ENCODE measurements around the gene ACSF3.
A peak's percentile ranks its signal among the peaks of the same experiment; 100 is the strongest.
"Not testable (repeated sequence)": the region's sequence is repeated elsewhere in the genome, so short reads cannot be mapped to it uniquely, and the experiment has no call there.

Gene ACSF3

DNA sequence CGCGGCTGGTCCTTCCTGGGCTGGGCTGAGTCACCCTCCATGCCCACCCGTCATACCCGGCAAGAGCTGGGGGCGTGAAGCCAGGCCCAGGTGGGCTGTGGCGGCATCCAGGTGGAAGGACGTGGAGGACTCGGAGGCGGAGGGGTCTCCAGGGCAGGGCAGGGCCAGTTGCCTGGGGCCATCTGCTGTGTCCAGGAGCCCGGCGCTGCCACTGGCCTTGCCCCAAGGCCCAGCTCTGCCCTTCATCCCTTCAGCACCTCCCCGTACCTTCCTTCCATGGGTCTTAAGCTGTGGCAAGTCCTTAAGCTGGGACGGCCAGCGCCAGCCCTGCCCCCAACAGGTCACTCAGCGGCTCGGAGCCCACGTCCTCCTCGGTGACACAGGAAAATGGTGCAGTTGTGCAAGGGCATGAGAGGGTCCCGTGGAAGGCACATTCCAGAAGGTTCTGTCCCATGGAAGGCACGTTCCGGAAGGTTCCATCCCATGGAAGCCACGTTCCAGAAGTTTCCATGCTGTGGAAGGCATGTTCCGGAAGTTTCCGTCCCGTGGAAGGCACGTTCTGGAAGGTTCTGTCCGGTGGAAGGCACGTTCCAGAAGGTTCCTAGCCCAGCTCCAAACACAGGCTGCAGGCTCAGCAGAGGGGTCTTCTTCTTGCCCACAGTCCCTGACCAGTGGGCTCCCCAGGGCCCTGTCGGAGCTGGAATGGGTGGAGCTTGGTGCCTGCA, 67.5 kb downstream of the ACSF3 start:
- no peaks in the 10 kb centered on the region for H3K9me3 Mint-ChIP-seq
- no peaks in the 10 kb centered on the region for H3K36me3 Mint-ChIP-seq (ENCODE audit: low read depth)
- DNase-seq (no peak), ATAC-seq (no peak)
- no peaks in the 10 kb centered on the region for H3K4me1 Mint-ChIP-seq
- no peaks in the 10 kb centered on the region for H3K27me3 Mint-ChIP-seq
- no peak overlapping the region for H3K27ac Mint-ChIP-seq
- H3K4me3 Mint-ChIP-seq, result no peak overlapping the region

DNA sequence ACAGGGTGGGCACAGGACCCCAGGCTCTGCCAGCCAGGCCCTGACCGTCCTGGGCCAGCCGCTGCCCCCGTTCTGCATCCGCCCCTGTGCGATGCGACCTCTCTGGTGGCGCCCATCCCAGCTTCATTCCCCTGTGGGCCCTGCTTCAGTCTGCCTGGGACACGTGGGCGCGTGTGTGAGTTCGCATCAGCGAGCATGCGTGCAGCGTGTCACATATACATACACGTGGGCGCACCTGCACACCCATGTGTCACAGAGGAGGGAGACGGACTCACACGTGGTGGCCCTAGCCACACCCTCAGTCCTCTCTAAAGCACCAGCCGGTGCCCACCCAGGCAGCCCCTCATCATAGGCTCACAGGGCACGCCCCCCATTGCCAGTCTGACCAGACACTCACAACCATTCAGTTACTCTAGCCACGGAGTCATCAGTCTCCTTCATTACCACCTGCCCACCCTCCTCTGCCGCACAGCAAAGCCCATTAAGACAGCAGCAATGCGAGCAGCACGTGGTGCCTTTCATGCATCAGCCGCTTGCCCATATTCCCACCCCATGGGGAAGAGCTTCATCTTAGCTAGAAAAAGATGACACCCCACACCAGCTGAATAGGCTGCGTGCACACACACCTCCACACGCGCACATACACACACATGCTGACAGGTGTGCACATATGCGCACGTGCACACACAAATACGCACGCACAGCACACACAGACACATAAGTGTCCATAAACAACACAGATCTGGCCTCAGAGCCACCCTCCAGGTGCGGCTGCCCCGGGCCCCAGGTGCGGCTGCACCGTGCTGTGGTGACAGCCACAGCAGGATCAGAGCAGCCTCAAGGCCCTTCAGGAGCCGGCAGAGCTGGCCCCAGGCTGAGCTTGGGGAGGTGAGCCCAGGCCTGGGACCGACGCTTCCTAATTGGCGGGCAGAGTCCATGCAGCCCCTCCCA, 68.4 kb downstream of the ACSF3 start:
- no peaks in the 10 kb centered on the region for H3K27me3 Mint-ChIP-seq
- no peak overlapping the region for H3K4me3 Mint-ChIP-seq
- DNase-seq, result no peak
- H3K4me1 Mint-ChIP-seq, result no peaks in the 10 kb centered on the region
- H3K27ac Mint-ChIP-seq, result no peak overlapping the region
- H3K9me3 Mint-ChIP-seq, result no peaks in the 10 kb centered on the region
- H3K36me3 Mint-ChIP-seq (ENCODE audit: low read depth), result no peaks in the 10 kb centered on the region
- ATAC-seq, result no peak

DNA sequence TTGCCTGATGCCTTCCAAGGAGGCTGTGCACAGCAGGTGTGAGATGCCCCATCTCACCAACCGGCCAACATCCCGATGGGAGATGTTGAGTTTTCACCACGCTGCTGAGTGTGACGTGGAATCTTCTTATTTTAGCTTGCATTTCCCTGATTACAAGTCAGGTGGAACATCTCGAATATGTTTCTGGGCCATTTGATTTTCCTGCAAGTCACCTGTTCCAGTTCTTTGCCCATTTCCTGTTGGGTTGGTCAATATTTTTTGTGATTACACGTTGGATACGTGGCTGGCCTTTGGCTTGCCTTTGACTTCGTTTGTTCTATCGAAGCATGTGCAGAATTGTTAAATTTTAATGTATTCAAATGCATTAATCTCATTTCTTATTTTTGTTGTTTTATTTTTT, 69.6 kb downstream of the ACSF3 start:
- H3K9me3 Mint-ChIP-seq, result no peaks in the 10 kb centered on the region
- no peak for ATAC-seq
- no peak overlapping the region for H3K4me3 Mint-ChIP-seq
- H3K36me3 Mint-ChIP-seq (ENCODE audit: low read depth), result no peaks in the 10 kb centered on the region
- DNase-seq, result no peak
- no peak overlapping the region for H3K27ac Mint-ChIP-seq
- H3K27me3 Mint-ChIP-seq, result no peaks in the 10 kb centered on the region
- H3K4me1 Mint-ChIP-seq, result no peaks in the 10 kb centered on the region

DNA sequence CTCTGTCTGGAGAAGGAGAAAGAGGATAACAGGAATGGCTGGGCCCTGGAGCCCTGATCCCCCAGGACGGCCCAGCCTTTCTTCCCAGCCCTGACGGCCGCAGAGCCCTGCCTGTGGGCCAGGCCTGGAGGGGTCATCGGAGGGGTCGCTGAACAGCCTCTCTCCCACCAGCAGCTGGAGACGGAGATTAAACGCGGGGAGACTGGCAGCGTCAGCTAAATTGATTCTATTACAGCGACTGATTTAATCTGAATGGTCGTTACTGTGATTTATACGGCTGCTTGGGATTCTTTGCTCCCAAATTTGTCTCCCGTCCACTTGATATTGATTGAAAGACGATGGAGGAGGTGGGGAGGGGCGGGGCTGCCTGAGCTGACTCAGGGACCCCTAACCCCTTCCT, 70.8 kb downstream of the ACSF3 start:
- H3K9me3 Mint-ChIP-seq, result no peaks in the 10 kb centered on the region
- H3K4me1 Mint-ChIP-seq, result no peaks in the 10 kb centered on the region
- no peak overlapping the region for H3K27ac Mint-ChIP-seq
- no peak overlapping the region for H3K4me3 Mint-ChIP-seq
- DNase-seq (no peak), ATAC-seq (no peak)
- H3K36me3 Mint-ChIP-seq (ENCODE audit: low read depth), result no peaks in the 10 kb centered on the region
- no peaks in the 10 kb centered on the region for H3K27me3 Mint-ChIP-seq

DNA sequence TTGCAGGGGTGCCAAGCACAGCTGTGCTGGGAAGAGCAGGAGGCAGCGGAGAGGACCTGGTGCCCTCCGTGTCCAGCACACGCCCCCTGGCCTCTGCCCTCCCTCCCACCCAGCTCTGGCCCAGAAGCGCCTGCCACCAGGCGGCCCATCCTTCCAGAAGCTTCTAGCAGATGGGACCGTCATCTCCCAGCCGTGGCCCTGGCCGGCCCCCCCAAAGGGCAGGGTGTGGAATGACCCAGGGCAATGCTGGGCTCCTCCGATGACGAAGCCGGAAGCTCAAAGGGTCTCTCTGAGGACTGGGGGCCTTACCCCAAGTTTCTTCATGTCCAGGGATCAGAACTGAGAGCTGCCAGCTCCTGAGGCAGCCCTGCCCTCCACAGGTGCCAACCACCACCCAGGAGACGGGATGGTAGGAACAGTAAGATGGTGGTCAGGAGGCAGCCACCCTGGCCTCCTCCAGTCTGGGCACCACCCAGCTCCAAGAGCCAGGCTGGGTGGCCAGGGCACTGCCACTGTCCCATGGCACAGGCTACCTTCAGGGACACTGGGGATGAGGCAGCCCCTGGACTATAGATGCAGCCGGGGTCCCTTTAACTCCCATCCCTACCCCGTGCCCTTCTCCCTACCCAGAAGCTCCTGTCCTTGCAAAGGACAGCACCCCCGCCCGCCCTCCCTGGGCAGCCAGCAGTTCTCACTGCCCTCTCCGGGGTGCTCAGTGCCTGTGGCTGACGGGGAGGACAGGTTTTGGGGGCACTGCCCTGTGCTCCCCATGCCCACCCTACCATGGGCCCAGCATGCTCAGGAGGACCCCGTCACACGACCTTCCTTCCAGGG, 71.4 kb downstream of the ACSF3 start:
- Mint-ChIP-seq H3K36me3 (ENCODE audit: low read depth) (no peaks in the 10 kb centered on the region), H3K4me1 (no peaks in the 10 kb centered on the region), H3K9me3 (no peaks in the 10 kb centered on the region), H3K4me3 (no peak overlapping the region), H3K27me3 (no peaks in the 10 kb centered on the region), H3K27ac (no peak overlapping the region)
- DNase-seq, result no peak
- ATAC-seq, result no peak

DNA sequence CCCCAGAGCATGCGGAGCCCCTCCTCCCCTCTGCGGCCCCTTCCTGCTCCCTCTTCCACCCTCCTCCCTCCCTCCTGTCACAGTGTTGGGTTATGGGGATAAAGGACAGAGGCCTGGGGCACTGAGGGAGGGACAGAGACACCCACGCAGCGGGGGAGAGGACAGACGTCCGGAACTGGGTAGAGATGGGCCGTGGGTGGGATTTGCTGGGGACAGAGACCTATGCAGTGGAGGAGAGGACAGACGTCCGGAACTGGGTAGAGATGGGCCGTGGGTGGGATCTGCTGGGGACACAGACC, 72.0 kb downstream of the ACSF3 start:
- H3K27ac Mint-ChIP-seq; H3K4me3 Mint-ChIP-seq; H3K27me3 Mint-ChIP-seq; H3K4me1 Mint-ChIP-seq; H3K36me3 Mint-ChIP-seq (ENCODE audit: low read depth); DNase-seq; ATAC-seq; H3K9me3 Mint-ChIP-seq: not testable (repeated sequence)

DNA sequence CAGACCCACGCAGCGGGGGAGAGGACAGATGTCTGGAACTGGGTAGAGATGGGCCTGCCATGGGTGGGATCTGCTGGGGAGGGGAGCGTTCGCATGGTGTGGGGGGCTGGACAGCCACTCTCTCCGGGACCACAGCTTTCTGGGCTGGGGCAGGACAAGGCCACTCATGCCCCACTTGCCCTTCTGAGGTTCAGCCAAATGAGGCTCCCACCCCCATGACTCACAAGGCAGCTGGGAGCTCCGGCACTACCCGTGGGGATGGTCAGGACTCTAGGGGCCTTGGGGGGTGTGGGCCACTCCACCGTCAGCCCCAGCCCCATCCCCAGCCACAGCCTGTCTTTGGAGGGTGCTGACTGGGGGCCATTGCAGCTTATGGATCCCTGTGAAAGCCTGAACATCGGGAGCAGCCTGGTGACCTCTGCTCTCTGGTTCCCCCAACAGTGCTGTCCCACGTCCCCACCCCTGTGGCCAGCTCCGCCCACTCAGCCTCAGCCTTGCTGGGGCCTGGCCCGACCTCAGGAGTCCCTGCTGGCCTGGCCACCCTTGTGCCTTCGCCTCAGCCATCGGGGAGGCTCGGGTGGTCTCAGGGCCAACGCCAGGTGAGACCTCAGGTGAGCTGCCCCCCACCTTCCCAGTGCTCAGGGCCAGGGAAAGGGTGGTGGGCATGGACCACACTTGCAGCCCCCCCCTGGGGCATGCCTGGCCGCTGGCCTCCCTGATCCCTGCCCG, 73.2 kb downstream of the ACSF3 start:
- ATAC-seq (no peak), DNase-seq (no peak)
- Mint-ChIP-seq H3K27ac (no peak overlapping the region), H3K36me3 (ENCODE audit: low read depth) (no peaks in the 10 kb centered on the region), H3K4me3 (no peak overlapping the region), H3K9me3 (no peaks in the 10 kb centered on the region), H3K27me3 (peaks cover 2% of the 10 kb centered on the region), H3K4me1 (peaks cover 6% of the 10 kb centered on the region)

DNA sequence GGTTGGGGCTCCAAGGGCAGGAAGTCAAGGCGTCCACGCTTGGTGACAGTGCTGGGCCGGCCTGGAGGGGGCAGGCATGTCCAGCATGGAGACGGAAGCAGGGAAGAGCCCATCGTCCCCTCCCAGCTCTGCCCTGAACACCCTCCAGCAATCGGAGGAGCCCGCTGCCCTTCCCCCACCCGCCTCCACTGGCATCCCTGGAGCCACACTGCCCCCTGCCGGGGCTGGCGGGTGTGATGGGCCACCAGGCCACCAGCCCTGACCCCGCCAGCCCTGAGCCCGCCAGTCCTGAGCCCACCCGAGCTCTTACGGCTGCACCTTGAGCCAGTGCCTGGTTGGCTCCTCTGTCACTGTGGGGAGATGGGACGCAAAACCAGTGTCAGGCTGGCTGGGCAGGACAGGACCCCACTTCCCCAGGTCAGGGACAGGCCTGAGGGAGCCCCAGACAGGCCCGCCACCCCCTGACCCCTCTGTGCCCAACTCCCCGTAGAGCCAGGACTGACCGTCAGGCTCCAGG, 73.8 kb downstream of the ACSF3 start:
- Mint-ChIP-seq H3K27ac (no peak overlapping the region), H3K36me3 (ENCODE audit: low read depth) (no peaks in the 10 kb centered on the region), H3K9me3 (no peaks in the 10 kb centered on the region), H3K4me3 (no peak overlapping the region), H3K4me1 (peaks cover 6% of the 10 kb centered on the region), H3K27me3 (peaks cover 2% of the 10 kb centered on the region)
- DNase-seq (peak; percentile 94), ATAC-seq (peak; percentile 30)

DNA sequence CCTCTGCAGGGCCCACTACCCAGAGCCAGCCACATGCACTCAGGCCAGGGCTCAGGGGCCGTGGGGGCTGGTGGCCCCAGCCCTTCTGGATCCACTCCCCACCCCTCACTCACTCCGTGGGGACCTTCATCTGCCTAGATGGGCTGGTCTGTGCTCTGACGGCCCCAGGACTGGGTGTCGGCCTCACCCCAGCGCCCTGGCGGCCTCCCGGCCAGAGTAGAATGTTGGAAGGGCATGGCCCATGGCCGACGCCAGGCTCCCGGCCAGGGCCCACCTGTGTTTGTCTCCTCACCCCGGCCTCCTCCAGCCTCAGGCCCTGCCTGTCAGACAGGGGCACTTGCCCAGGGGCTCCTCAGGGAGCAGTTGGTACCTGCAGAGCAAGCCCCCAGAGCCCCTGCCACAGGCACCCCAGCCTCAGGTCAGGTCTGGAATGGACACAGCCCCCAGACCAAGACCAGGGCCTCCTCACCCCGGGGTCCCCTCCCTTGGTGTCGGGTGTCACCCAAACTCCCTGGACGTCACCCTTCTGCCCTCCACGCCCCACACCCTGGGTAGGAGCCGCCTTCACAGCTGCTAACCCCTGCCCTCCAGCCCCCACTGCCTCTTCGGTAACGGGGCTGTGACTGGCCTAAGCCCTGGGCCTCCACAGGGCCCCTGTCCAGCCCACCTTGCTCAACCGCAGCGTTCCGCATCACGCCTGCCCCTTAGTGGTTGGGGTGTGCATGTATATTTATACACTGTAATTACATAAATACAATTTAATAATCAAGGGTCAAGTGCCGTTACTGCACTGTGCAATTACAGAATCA, 74.9 kb downstream of the ACSF3 start:
- H3K4me3 Mint-ChIP-seq, result no peak overlapping the region
- peaks cover 6% of the 10 kb centered on the region for H3K4me1 Mint-ChIP-seq
- H3K27me3 Mint-ChIP-seq, result peaks cover 2% of the 10 kb centered on the region

DNA sequence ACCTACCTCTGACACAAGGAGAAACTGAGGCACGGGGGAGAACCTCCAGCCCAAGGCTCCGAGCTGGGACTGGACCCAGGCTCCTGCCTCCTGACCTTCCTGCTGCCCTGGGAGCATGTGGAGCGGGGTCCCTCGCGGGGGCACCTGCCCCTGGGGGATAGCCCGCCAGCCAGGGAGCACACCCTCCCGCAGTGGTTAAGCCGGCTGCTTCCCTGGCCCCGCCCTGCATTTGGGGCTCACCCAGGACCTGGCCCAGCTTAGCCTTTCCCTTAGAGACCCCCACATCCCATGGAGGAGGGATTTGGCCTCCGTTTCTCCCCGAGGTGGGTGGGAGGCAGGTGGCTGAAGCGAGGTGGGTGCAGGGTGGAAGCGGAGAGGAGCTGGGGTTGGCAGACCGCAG, 76.1 kb downstream of the ACSF3 start:
- H3K36me3 Mint-ChIP-seq (ENCODE audit: low read depth), result no peaks in the 10 kb centered on the region

More for the DNA sequence above, 74.9 kb downstream of the ACSF3 start:
- DNase-seq, result no peak
- Mint-ChIP-seq H3K36me3 (ENCODE audit: low read depth) (no peaks in the 10 kb centered on the region), H3K27ac (no peak overlapping the region), H3K9me3 (no peaks in the 10 kb centered on the region)
- no peak for ATAC-seq

DNA sequence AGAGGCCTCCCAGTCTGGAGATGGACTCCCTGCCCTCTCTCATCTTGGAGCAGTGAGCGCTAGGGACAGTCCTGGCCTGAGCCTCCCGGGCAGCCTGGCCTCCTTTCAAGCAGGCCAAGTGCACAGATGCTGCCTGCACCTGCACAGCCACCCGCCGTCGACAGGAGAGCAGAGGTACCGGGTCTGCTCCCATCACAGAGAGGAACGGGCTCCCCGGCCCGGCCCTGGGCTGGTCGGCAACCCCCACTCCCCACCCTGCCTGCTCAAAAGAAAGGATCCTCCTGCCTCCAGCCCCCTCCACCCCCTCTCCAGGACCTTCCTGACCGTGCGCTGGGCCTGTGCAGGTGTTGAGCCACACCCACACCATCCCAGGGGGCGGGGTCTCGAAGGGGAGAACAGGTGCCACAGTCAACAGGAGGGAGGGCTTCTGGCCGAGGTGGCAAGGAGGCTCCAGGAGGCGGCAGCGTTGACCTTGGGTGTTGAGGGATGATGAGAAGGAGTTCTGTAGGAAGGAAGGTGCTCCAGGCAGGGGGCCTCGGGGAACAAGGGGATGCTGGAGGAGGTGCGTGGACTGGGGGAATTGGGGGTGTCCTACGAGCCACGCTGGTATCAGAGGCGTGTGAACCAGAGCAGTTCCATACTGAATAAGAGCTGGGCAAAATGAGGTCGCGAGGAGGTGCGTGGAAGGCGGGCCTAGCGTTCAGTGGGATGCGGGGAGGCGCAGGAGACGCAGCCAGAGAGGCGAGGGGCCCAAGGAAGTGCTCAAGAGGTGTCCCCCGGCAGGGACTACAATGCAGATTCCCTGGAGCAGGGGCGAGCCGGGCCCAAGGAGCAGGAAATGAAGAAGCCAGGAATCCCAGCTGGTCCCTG, 76.9 kb downstream of the ACSF3 start:
- H3K27ac Mint-ChIP-seq, result no peak overlapping the region
- no peaks in the 10 kb centered on the region for H3K9me3 Mint-ChIP-seq
- H3K4me1 Mint-ChIP-seq, result peaks cover 6% of the 10 kb centered on the region
- no peaks in the 10 kb centered on the region for H3K36me3 Mint-ChIP-seq (ENCODE audit: low read depth)
- DNase-seq, result no peak
- peak overlapping the region; percentile 56 for H3K4me3 Mint-ChIP-seq
- no peak for ATAC-seq
- H3K27me3 Mint-ChIP-seq, result peaks cover 2% of the 10 kb centered on the region

More for the DNA sequence above, 76.1 kb downstream of the ACSF3 start:
- no peak overlapping the region for H3K4me3 Mint-ChIP-seq
- H3K4me1 Mint-ChIP-seq, result peaks cover 6% of the 10 kb centered on the region
- no peaks in the 10 kb centered on the region for H3K9me3 Mint-ChIP-seq
- ATAC-seq (no peak), DNase-seq (no peak)
- no peak overlapping the region for H3K27ac Mint-ChIP-seq
- H3K27me3 Mint-ChIP-seq, result peaks cover 2% of the 10 kb centered on the region

DNA sequence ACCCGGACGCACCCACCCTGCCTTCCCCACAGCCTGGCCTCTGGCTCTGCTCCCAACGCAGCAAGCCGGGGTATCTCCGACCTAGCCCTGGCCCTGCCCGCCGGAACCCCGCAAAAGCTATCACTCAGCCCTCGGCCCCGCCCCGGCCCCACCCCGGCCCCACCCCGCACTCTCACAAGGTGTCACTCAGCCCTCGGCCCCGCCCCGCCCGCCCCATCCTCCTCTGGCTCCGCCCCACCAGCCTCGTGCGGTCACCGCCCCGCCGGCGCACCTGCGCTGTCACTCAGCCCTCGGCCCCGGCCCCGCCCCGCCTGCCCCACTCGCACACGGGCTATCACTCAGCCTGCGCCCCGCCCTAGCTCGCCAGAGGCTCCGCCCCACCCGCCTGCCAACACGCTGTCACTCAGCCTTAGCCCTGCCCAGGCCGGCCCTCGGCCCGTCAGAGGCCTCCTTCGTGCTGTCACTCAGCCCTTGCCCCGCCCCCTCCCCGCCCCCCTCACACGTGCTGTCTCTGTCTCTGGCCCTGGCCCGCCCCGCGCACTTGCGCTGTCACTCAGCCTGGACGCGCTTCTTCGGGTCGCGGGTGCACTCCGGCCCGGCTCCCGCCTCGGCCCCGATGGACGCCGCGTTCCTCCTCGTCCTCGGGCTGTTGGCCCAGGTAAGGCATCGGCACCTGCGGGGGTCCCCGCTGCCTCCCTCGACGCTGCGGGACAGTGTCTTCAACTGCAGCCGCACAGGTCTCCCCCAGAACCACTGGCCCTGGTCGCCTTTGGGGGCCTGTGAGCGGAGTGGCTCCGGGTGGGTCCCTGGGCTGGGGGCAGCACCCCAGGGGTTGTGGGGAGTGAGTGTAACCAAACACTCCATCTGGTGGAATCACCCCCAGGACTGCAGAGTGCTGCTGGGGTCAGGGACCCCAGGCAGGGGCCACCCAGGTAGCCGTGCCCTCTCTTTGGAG, 77.8 kb downstream of the ACSF3 start, which contains the start of gene CDH15:
CDH15 (plus strand) TSS at position 533 of the 955 bp plus-strand sequence; CDS start at position 617, 84 bp downstream.
- no peaks in the 10 kb centered on the region for H3K9me3 Mint-ChIP-seq
- DNase-seq (peak; percentile 94), ATAC-seq (peak; percentile 91)
- H3K4me3 Mint-ChIP-seq, result peak within 1 kb of the TSS; percentile 56
- H3K36me3 Mint-ChIP-seq (ENCODE audit: low read depth), result no peaks in the 10 kb centered on the region
- peaks cover 2% of the 10 kb centered on the region for H3K27me3 Mint-ChIP-seq
- H3K4me1 Mint-ChIP-seq, result peaks cover 6% of the 10 kb centered on the region
- no peak within 1 kb of the TSS for H3K27ac Mint-ChIP-seq
